HG02798 (cell line): Measurements from ENCODE around the gene TRIM65.
"Not testable (repeated sequence)": the region's sequence is repeated elsewhere in the genome, so short reads cannot be mapped to it uniquely, and the experiment has no call there.

Experiments
- ATAC-seq: cut with Tn5 transposase; IDR thresholded peaks from one replicate; pipeline ENCODE4 v1.9.1; 2021; ENCODE audit warnings: mild to moderate bottlenecking; ENCODE audit not compliant: unreplicated experiment, poor library complexity

TRIM65 gene

DNA sequence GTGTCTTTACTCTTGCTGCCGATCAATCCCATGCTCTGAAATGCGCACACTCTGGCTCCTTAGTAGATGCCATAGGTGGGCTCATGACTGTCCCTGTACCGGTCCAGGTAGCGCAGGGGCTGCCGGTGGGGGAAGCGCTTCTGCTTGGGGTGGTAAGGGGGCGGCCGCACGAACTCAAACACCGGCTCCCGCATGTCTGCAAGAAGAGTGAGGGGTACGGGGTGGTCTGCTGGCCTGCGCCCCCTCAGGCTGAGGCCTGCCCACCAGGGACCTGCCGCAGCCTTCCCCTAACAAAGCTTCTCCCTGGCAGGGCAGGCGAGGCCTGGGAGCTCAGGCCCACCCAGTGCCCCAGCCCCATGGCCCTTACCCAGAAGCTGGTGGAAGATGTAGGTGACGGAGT lies 2.0 kb upstream of the TRIM65 start:
- ATAC-seq: no peak

DNA sequence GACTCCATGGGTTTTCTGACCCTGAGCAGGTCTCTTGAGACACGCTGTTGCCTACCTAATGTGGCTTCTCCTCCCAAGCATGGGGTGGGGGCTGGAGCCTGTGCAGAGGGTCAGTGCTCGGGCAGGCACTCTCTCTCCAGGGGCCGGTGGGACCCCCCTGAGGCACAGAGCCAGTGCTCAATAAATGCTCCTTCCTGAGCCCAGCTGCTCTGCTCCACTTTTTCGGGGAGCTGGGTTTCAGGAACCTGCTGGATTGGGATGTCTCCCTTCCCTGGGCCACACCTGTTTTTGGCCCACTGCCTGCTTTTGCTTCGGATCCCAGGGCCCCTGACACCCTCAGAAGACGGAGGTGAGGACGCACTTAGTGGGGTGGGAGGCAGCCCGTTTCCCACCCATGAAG lies 1.3 kb upstream of the TRIM65 start:
- no peak for ATAC-seq

DNA sequence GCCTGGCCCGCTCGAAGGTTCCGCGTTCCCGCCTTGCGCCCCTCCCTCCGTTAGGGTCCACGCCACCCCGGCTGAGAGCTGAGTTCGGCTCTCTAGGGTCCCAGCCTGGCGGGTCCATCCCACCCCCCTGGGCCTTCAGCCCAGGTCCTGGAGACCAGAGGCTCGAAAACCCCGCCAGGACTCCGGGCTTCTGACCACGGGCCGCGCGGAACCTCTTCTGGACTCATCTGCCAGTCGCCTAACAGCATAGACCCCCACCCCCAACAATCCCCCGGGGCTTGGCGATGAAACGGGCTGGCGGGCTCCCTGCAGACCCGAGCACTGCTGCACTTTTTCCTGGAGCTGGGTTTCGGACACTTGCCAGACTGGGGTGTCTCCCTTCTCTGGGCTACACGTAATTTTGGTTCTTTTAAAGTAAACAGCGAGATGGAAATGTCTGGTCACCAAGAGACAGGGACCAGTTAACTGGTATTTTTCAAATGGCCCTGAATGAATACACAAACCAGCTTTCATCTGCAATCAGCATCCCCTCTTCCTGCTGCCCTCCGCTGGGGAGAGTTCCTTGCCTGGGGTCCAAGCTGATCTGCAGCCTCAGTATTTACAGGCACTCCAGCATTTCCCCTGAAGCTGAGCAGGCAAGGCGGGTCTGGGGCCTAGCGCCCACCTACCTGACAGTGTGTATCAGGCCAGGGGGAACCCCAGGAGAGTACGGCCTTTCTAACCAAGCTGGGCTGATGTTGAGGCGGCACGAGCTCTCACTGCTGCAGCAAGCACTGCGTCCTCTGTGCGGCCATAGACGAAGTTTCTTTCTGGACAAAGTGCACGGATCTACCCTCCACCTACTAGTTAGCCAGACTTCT lies 639 bp upstream of the TRIM65 start:
- no peak for ATAC-seq

DNA sequence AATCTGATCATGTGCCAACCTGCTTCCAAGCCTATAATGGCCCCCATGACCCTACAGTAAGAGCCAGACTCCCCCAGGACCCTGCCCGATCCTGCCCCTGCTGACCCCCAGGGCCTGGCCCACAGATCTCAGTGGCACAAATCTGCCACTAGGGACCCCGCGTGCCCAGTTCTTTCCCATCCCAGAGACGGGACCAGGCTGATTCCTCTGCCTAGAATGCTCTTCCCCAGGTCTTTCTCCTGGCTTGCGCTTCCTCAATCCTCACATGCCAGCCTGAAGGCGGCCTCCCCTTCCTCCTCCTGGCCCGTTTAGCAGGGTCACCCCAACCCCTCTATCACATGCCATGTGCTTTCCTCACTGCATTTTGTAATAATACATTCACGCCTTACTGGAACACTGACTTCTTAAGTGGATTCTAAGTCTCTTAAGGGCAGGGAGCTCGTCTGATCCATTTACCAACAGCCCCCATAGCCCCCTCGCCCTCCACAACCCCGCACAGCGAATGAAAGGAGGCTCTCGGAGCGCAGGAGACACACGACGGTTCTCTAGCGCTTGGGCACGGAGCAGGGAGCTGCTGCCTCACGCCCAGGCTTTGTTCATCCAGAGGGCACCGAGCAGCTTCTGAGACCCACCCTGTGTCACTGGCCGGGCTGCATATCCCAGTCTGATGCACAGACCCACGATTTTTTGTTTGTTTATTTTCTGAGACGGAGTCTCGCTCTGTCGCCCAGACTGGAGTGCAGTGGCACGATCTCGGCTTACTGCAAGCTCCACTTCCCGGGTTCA lies 1.2 kb downstream of the TRIM65 start:
- ATAC-seq: no peak

DNA sequence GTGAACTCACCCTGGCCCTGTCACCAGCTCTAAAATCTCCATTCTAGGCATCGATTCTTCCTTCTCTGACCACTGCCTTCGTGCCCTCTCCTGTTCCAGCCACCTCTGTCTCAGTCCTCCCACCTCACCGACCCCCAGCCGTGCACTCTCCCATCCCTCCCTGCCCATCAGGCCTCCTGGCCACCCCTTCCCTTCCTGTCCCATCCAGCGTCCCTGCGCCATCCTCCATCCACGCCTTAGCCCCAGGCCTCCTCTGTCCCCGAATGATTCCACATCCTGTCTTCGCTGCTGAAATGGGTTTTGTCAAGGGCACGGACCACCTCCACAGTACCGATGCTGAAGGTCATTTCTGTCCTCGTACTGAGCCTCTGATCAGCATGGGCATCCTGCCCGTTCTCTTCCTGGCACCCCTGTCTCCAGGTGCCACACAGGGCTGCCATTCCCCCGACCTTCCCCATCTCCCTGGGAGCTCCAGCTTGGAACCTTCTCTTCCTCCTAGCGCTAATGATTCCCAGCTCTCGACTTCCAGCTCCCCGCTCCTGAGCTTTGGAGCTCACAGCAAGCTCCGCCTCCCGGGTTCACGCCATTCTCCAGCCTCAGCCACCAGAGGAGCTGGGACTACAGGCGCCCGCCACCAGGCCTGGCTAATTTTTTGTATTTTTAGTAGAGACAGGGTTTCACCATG lies 2.6 kb downstream of the TRIM65 start:
- ATAC-seq: no peak

DNA sequence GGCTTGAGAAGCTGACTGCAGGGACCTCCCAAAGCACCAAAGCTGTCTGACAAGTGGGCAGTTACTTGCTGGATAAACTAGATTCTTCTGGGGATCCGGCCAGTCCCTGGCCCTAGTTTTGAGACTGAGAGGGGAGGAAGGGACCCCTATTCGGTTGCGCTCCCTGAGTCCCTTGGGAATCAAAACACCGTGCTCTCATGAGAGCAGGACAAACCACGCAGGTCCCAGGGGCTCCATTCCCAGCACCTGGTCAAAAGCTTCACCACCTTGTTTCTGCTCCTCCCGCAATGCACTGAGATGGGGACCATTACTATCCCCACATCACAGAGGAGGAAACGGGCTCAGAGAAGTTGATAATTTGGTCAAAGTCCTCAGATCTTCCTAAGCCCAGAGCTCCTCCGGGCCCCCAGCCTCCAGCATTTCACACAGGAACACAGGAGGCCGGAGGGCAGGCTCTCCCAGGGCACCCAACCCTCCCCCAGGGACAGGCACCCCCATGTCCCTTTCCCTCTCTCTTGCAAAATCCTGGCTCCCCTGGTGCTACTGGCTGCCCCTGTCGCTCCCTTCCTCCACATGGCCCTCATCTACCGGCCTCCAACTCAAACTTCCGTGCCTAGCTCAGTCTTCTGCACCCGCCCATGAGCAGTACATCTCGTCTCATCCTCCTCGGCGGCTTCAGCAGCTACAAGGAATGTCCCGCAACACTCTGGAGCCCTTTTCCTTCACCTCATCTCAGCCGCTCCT lies 3.3 kb downstream of the TRIM65 start:
- no peak for ATAC-seq

DNA sequence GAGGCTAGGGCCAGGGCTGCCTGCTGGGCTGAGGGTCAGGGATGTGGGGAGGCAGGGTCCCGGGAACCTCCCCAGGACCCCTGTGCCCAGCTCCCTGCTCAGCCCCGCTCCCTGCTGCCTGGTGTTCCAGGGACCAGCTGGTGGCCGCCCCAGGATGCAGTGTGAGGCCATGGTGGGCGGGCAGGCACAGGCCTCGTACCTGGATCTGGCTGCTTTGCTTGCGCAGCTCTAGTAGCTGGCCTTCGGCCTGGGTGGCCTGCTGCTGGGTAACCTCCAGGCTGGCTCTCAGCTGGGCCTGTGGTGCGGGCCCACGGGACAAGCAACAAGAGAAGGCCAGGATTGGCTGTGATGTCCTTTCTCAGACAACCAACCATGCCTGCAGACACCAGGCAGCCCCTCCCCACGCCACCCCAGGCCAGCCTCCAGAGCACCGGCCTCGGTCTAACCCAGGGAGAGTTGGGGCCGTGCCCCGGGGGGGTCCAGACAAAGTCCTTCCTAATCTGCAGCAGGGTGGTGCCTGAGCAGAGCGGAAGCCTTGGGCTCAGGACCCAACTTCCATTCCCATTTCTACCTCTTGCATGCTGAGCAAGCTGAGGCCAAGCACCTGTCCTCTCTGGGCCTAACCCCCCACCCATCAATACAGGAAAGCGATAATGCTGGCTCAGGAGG lies 4.1 kb downstream of the TRIM65 start:
- ATAC-seq: no peak

DNA sequence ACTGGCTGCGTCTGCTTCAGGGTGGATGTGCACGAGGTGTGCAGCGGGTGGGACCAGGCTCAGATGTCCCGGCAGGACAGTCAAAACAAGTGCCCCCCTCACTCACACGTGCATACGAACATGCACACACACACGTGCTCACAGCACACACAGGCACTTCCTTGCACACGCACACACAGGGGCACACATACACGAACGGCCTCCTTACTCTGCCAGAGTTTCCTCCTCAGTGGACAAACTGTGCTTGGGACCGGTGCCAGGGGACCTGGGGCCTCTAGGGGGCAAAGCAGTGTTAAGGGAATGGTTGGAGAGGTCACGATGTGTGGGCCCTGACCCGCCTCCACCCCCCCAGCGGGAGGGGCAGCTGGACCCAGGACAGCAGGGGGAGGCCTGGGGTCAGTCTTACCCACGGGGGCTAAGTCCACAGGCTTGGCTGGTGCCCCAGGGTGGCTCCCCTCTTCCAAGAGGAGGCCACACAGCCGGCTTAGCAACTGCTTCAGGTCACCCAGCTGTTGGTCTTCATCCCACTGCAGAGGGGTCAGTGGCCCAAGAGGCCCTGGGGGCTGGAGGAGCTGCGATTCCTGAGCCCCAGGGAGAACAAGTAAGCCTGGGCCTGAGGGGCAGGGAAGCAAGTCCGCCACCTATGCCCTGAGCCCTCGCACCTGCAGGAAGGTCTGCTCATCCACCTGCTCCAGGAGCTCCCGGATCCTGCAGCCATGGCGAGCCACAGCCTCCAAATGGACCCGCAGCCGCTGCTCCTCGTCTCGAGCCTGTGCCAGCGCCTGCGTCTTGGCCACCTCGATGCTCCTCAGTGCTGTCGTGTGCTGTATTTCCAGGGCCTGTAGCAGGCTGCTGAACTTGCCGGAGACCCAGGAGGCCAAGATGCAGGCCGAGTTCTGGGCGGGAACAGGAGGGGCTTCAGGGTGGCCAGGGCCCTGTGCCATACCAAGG lies 4.9 kb downstream of the TRIM65 start:
- no peak for ATAC-seq

DNA sequence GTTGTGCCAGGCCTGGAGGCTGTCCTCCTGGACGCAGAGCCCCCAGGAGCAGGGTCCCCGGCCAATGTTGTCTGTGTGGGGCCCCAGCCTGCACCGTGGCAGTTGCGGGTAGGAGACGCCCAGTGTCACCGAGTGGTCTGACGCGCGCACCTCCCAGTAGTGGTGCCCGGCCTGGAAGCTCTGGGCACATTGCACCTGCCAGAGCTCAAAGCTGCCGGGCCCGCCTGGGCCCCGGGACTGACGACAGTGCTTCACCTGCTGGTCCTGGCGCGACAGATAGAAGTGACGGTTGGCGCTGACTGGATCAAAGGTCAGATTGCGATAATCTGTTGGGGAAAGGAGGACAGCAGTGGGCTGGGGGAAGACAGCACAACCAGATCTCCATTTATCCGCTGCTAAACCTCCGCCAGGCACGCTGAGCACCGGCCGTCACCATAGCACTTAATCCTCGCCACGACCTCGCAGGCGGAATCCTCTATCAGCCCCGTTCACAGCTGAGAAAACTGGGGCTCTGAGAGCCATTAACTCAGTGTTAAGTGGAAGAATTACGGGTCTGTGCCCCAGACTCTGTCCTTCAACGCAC lies 5.6 kb downstream of the TRIM65 start:
- no peak for ATAC-seq

DNA sequence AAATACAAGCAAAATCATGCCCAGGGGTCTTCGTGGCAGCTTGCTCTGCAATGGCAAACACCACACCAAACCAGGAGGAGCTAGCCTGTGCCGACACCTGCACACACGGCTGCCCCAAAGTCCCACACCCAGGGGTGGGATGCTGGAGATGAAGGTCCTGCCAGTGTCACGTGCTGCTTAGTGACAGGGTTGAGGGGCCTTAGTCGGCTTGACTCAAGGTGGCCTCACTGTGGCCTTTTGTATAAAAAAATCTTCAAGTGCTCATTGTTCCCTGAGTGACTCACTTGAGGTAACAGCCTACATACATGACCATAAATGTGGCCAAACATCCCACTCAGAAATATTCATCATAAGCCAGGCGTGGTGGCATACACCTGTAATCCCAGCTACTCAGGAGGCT lies 7.3 kb downstream of the TRIM65 start:
- no peak for ATAC-seq

DNA sequence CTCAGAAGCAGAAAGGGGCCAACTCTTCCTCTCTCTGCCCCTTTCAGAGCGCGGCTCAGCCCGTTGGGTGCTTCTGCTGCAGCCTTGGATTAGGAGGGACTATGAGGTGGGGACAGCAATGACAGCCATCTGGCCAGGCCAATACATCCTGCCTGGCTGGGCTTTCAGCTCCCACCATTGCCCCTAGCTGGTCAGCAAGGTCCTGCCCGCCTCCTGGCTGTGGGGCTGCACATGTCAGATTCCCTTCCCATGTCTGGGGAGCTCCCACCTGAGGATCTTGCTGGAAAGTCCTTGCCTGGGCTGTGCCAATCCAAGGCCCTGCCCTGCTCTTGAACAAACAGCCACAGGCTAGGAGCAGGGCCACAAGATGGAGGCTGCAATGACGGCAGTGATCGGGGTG lies 8.3 kb downstream of the TRIM65 start:
- no peak for ATAC-seq

DNA sequence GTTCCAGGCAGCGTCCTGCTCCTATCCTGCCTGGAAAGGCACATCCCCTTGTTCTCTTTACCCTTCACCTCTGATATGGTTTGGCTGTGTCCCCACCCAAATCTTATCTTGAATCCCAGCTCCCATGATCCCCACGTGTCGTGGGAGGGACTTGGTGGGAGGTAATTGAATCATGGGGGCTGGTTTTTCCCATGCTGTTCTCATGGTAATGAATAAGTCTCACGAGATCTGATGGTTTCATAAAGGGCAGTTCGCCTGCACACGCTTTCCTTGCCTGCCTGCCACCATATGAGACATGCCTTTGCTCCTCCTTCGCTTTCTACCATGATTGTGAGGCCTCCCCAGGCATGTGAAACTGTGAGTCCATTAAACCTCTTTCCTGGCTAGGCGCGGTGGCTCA lies 10.9 kb downstream of the TRIM65 start:
- ATAC-seq: not testable (repeated sequence)

DNA sequence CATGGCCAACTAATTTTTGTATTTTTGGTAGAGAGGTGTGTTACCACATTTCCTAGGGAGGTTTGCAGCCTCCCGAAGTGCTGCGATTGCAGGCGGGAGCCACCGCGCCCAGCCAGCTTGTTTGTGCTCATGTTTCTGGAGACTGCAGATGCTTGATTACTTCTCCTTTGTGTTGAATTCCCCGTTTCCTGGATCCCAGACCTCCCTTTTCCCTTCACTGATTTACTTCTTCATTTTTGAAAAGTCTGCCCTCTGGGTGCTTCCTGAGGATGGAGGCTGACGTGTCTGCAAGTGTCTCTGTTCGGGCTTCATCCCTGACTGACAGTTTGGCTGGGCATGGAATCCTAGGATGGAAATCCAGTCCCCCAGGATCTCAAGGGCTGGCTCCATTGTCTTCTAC lies 11.3 kb downstream of the TRIM65 start:
- ATAC-seq: no peak

DNA sequence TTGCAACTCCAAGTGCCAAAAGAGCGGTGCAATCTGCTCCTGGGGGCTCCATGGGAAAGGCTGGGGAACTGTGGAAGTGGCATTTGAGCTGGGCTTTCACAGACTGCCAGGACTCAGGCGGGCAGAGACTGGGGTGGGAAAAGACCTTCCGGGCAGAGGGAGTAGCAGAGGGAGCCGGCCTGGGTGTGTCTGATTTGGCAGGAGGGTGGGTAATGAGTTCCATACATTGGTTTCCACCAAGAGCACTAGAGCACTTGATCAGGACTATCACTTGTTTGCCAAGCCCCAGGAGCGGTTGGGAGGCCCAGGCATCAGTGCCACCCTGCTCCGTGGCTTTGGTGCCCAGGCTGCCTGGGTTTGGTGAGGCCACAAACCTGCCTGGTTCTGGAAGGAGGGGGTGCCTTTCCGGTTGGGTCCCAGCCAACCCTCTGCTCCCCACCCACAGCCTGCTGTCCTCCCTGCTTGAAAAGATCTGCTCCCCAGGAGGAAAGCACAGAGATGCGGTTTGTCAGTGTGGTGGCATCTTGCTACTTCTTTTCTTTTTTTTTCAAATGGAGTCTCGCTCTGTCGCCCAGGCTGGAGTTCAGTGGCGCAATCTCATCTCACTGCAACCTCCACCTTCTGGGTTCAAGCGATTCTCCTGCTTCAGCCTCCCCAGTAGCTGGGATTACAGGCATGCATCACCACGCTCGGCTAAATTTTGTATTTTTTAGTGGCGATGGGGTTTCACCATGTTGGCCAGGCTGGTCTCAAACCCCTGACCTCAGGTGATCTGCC lies 14.9 kb downstream of the TRIM65 start:
- no peak for ATAC-seq

DNA sequence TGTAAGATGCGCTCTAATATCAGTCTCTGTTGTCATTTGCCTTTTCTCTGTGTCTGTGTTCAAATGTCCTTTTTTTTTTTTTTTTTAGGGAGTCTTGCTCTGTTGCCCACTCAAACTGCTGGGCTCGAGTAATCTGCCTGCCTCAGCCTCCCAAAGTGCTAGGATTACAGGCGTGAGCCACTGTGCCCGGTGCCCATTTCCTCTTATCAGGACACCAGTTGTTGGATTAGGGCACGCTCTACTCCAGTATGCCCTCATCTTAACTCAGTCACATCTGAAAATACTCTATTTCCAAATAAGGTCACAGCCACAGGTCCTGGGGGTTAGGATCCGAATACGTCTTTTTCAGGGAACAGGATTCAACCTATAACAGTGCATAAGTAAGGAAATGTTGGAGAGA lies 16.5 kb downstream of the TRIM65 start:
- ATAC-seq: no peak

DNA sequence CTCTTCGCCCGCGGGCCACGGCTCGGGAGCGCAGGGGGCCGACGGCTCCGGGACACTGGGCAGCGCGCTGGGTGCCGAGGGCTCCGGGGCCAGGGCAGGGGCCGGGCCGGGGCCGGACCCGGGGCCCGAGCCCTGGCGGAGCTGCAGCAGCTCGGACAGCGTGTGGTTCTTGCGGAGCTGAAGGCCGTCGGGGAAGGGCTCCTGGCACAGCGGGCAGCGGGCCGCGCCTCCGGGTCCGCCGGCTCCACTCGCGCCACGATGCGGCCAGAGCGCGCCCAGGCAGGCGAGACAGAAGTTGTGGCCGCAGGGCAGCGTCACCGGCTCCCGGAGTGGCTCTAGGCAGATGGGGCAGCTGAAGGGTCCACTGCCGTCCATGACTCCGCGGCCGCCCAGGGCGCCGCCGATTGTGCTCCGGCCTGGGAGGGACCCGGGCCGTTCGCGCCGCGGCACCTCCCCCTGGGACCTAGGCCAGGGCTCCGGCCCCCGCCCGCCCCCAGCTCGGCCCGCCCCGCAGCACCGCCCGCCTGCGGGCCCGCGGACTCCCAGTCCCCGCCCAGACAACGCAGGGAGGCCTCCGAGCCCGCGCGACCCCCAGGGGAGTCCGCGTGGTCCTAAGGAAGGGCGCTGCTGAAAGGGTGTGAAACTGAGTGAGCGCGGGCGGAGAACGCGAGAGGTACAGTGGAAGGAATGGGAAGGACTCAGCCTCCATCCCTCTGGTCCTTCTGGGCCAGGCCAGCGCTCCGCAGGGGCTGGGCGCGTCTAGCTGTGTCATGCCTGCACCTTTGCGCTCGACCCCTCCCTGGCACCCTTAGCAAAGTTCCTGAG lies 18.4 kb downstream of the TRIM65 start, which contains the start of gene TRIM47:
TRIM47 (minus strand) TSS at position 408 of the 825 bp plus-strand sequence; CDS start at position 375, 33 bp downstream.
- no peak for ATAC-seq

DNA sequence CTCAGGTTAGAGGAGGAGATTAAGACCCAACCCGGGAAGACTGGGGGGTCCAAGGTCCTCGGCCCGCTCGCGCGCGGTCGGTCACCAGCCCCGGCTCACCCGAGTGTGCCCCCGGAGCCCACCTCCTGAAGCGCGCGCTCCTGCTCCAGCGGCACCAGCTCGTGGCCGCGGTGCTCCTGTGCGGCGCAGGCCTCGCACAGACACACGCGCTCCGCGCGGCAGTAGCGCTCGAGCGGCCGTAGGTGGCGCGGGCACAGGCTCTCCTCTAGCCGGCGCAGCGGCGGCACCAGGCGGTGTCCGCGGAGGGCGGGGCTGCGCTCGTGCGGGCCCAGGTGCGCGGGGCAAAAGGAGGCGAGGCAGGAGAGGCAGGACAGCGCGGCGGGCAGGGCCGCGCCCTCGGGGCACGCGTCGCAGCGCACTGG lies 19.0 kb downstream of the TRIM65 start:
- peak; percentile 70 for ATAC-seq
